Spleen (tissue), 7 donors: ENCODE results near the gene CTNNA2.

ENCODE experiments used
- CTCF ChIP-seq, 11 experiments: fragments of 200-600 bp in 7 of 11; fragments of 450-650 bp in 4 of 11; sonication (generic) in 4 of 11; IDR thresholded peaks in 8 of 11; conservative IDR thresholded peaks in 3 of 11; 1 replicate in 7 of 11; 2 replicates in 4 of 11; pipeline versions ENCODE4 v1.4.0 to v1.8.0; 2016 to 2021; ENCODE audit warnings: antibody characterized with exemption in 11 of 11, inconsistent platforms in 4 of 11, mild to moderate bottlenecking in 1 of 11
- POLR2A ChIP-seq, 3 donors: fragments of 450-650 bp; IDR thresholded peaks; one replicate each; pipeline ENCODE4 v1.5.1; 2017; ENCODE audit warnings: antibody characterized with exemption in 3 of 3, mild to moderate bottlenecking in 1 of 3
- POLR2AphosphoS5 ChIP-seq, 3 donors: sonication (generic); formaldehyde crosslinking; IDR thresholded peaks; one replicate each; pipeline ENCODE4 v1.5.1; 2017; ENCODE audit warnings: antibody characterized with exemption in 3 of 3
- donor health status: DM: no; HTN: no; CAD: no; lungs with moderate emphysema.
- donor health status: DM: no; HTN: no; CAD: no.
- donor health status: DM: no; HTN: no; CAD: no.

- no peak for TF ChIP-seq POLR2AphosphoS5 (IDR thresholded peaks at IDR 0.05)
- no peak for TF ChIP-seq CTCF (IDR thresholded peaks at IDR 0.05 in 8 of 11, conservative IDR thresholded peaks at IDR 0.05 in 3 of 11)
- no peak for TF ChIP-seq POLR2A (IDR thresholded peaks at IDR 0.05)
Observed at GRCh38 chr2:80169811-80170594, 657.2 kb downstream of the CTNNA2 start.
